GM19395 (cell line): ENCODE results near the gene RPL14.

Experiments
- ATAC-seq: cut with Tn5 transposase; IDR thresholded peaks from one replicate; pipeline ENCODE4 v1.9.1; 2021; ENCODE audit warnings: mild to moderate bottlenecking, moderate library complexity; ENCODE audit not compliant: unreplicated experiment

Gene RPL14

DNA sequence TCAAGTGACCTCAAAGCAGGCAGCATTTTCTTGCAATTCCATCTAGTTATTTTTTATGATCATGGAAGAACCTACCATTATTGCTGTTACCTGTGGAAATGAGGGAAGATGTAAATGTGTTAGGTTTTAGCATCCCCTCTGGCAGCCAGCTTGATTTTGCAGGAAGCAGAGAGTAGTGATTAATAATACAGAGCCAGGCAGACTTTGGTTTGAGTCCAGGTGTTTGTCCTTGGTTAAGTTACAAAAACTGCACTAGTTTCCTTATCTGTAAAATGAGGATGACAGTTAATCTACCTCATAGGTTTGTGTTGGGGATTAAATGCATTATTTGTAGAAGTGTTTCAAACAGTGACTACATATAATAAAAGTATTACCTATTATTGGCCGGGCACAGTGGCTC, 60.9 kb downstream of the RPL14 start:
- no peak for ATAC-seq
